Measurements from ENCODE around the gene FAP.

The FAP gene

DNA sequence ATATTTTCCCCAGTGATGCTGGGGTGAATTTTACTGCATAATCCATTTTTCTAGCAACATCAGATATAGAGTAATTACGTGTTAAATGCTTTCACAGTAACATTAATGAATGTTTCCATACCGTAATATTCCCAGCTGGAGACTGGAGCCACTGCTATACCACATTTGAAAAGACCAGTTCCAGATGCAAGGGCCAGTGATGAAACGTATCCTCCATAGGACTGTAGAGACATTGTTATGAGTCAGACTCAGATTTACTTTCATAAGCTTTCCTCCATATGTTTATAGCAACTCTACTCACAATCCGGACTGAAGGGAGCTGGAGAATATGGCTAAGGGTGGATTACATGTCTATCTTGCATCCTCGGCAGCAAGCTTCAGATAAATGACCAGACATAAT is 68.5 kb downstream of the FAP start:
- Histone ChIP-seq H3K4me1 (ENCODE audit: control insufficient read depth in 5 of 5, insufficient read depth in 5 of 5, low read length in 5 of 5) (peaks cover 0 to 3% (median 0%) of the 10 kb centered on the region in 5 donors), H3K9me3 (ENCODE audit: control insufficient read depth in 5 of 5, low read length in 5 of 5) (no peaks in the 10 kb centered on the region), H3K9ac (ENCODE audit: low read length in 5 of 5) (no peak overlapping the region), H3K4me3 (ENCODE audit: low read depth in 1 of 5, low read length in 5 of 5) (no peak overlapping the region), H3K27ac (ENCODE audit: low read depth, low read length) (no peak overlapping the region), H3K27me3 (ENCODE audit: control insufficient read depth in 5 of 5, insufficient read depth in 4 of 5, low read length in 5 of 5) (no peaks in the 10 kb centered on the region), H3K36me3 (ENCODE audit: control insufficient read depth in 5 of 5, insufficient read depth in 5 of 5, low read length in 5 of 5) (peaks cover 0 to 8% (median 0%) of the 10 kb centered on the region in 5 donors)

DNA sequence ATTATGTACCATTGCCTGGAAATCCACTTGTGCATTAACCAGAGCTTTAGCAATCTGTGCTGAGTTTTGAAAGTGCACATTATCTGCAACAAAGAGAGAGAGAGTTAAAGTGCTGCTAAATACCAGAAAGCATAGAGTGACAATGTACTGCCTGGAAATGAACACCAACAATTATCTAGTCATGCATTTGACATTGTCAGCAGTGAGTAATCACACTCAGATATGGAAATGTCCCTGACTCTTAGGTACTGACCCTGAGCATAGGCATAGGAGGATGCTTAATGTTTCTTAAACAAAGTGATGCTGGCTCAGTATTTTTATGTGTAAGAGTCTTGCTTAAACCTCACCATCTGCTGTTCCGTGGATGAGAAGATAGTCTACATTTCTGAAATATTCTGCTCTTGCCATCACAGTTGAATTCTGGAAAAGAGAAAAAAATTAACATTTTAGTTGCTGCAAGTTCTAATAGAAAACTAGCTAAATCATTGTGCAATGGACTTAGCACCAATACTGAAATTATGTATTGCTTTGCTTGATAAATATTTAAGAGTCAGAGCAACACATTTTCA is 70.4 kb downstream of the FAP start:
- no peak overlapping the region for H3K27ac ChIP-seq (ENCODE audit: low read depth, low read length)
- H3K27me3 ChIP-seq (ENCODE audit: control insufficient read depth in 5 of 5, insufficient read depth in 4 of 5, low read length in 5 of 5): no peaks in the 10 kb centered on the region
- peaks cover 0 to 8% (median 0%) of the 10 kb centered on the region in 5 donors for H3K36me3 ChIP-seq (ENCODE audit: control insufficient read depth in 5 of 5, insufficient read depth in 5 of 5, low read length in 5 of 5)
- H3K4me3 ChIP-seq (ENCODE audit: low read depth in 1 of 5, low read length in 5 of 5): no peak overlapping the region
- H3K9me3 ChIP-seq (ENCODE audit: control insufficient read depth in 5 of 5, low read length in 5 of 5): no peaks in the 10 kb centered on the region
- no peak overlapping the region for H3K9ac ChIP-seq (ENCODE audit: low read length in 5 of 5)
- H3K4me1 ChIP-seq (ENCODE audit: control insufficient read depth in 5 of 5, insufficient read depth in 5 of 5, low read length in 5 of 5): peaks cover 0 to 3% (median 0%) of the 10 kb centered on the region in 5 donors

DNA sequence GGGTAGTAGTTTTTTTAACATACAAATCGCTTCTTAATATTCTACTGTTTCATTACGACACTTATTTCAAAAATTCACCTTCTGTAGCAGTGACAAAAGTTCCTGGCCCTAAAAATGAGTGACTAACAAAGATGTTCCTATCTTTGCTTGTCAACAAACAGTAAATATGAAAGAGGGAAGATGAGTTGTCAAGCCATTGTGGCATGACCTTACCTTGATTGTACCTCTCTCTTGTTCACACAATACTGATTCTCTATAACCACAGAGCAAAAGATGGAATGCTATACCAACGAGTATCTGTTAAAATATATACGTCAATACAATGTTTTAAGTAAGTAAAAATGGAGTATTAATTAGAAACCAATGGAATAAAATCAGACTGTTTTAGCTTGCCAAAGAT is 76.5 kb downstream of the FAP start:
- Histone ChIP-seq H3K36me3 (ENCODE audit: control insufficient read depth in 5 of 5, insufficient read depth in 5 of 5, low read length in 5 of 5) (no peaks in the 10 kb centered on the region), H3K9me3 (ENCODE audit: control insufficient read depth in 5 of 5, low read length in 5 of 5) (no peaks in the 10 kb centered on the region), H3K9ac (ENCODE audit: low read length in 5 of 5) (no peak overlapping the region), H3K4me3 (ENCODE audit: low read depth in 1 of 5, low read length in 5 of 5) (no peak overlapping the region), H3K27ac (ENCODE audit: low read depth, low read length) (no peak overlapping the region), H3K4me1 (ENCODE audit: control insufficient read depth in 5 of 5, insufficient read depth in 5 of 5, low read length in 5 of 5) (no peaks in the 10 kb centered on the region), H3K27me3 (ENCODE audit: control insufficient read depth in 5 of 5, insufficient read depth in 4 of 5, low read length in 5 of 5) (peaks cover 0 to 3% (median 0%) of the 10 kb centered on the region in 5 donors)

DNA sequence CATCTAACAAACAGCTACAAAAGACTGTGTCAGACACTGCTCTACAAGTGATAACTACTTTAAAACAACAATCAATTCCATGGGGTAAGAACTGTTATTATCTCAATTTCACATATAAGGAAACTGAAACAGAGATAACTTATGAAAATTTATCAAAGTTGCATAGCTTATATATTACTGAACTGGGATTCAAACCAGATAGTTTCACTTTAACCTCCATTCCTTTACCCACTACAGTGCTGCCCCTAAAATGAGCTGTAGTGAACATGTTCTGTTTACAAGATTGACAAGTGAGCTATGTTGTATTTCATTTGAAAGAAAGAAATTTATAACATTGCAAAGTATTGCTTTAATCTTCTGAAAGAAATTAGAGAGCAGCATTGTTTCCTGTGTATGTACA is 77.1 kb downstream of the FAP start:
- Histone ChIP-seq H3K27me3 (ENCODE audit: control insufficient read depth in 5 of 5, insufficient read depth in 4 of 5, low read length in 5 of 5) (peaks cover 0 to 3% (median 0%) of the 10 kb centered on the region in 5 donors), H3K27ac (ENCODE audit: low read depth, low read length) (no peak overlapping the region), H3K9me3 (ENCODE audit: control insufficient read depth in 5 of 5, low read length in 5 of 5) (no peaks in the 10 kb centered on the region), H3K4me3 (ENCODE audit: low read depth in 1 of 5, low read length in 5 of 5) (no peak overlapping the region), H3K9ac (ENCODE audit: low read length in 5 of 5) (no peak overlapping the region), H3K4me1 (ENCODE audit: control insufficient read depth in 5 of 5, insufficient read depth in 5 of 5, low read length in 5 of 5) (no peaks in the 10 kb centered on the region), H3K36me3 (ENCODE audit: control insufficient read depth in 5 of 5, insufficient read depth in 5 of 5, low read length in 5 of 5) (no peaks in the 10 kb centered on the region)

DNA sequence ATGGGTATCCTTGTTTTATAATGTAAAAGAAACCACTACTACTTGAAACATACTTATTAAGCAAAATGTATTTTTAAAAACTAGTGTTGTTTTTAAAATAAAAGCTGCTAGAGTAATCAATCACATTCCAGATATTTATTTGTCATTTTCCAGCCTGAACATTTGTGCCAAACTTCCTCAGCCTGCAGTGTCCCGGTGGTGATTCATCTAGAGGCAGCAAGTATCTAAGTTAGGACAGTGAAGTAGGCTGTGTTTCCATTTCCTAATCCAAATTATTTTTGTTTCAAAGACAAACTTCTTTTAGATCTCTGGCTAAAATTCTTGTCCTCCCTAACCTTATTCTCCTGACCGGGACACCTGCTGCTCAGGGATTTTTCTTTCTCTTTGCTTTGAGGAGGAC is 78.4 kb downstream of the FAP start:
- Histone ChIP-seq H3K27ac (ENCODE audit: low read depth, low read length) (no peak overlapping the region), H3K36me3 (ENCODE audit: control insufficient read depth in 5 of 5, insufficient read depth in 5 of 5, low read length in 5 of 5) (no peaks in the 10 kb centered on the region), H3K27me3 (ENCODE audit: control insufficient read depth in 5 of 5, insufficient read depth in 4 of 5, low read length in 5 of 5) (peaks cover 0 to 3% (median 0%) of the 10 kb centered on the region in 5 donors), H3K4me1 (ENCODE audit: control insufficient read depth in 5 of 5, insufficient read depth in 5 of 5, low read length in 5 of 5) (no peaks in the 10 kb centered on the region), H3K9me3 (ENCODE audit: control insufficient read depth in 5 of 5, low read length in 5 of 5) (no peaks in the 10 kb centered on the region), H3K4me3 (ENCODE audit: low read depth in 1 of 5, low read length in 5 of 5) (no peak overlapping the region), H3K9ac (ENCODE audit: low read length in 5 of 5) (no peak overlapping the region)

DNA sequence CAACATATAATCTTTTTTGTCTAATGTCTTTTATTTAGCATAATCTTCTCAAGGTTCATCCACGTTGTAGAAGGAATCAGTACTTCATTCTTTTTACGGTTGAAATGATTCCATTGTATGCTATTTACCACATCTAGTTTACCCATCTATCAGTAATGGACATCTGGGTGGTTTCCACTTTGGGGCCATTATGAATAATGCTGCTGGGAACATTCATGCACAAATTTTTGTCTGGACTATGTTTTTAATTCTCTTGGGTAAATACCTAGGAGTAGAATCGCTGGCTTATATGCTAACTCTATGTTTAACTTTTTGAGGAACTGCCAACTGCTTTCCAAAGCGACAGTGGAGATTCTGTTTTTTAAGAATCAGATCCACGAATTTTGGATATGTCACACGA is 83.8 kb downstream of the FAP start:
- no peak overlapping the region for H3K27ac ChIP-seq (ENCODE audit: low read depth, low read length)
- peaks cover 0 to 7% (median 0%) of the 10 kb centered on the region in 5 donors for H3K4me1 ChIP-seq (ENCODE audit: control insufficient read depth in 5 of 5, insufficient read depth in 5 of 5, low read length in 5 of 5)
- no peak overlapping the region for H3K4me3 ChIP-seq (ENCODE audit: low read depth in 1 of 5, low read length in 5 of 5)
- no peaks in the 10 kb centered on the region for H3K9me3 ChIP-seq (ENCODE audit: control insufficient read depth in 5 of 5, low read length in 5 of 5)
- H3K9ac ChIP-seq (ENCODE audit: low read length in 5 of 5): no peak overlapping the region
- H3K27me3 ChIP-seq (ENCODE audit: control insufficient read depth in 5 of 5, insufficient read depth in 4 of 5, low read length in 5 of 5): peaks cover 0 to 3% (median 0%) of the 10 kb centered on the region in 5 donors
- no peaks in the 10 kb centered on the region for H3K36me3 ChIP-seq (ENCODE audit: control insufficient read depth in 5 of 5, insufficient read depth in 5 of 5, low read length in 5 of 5)

DNA sequence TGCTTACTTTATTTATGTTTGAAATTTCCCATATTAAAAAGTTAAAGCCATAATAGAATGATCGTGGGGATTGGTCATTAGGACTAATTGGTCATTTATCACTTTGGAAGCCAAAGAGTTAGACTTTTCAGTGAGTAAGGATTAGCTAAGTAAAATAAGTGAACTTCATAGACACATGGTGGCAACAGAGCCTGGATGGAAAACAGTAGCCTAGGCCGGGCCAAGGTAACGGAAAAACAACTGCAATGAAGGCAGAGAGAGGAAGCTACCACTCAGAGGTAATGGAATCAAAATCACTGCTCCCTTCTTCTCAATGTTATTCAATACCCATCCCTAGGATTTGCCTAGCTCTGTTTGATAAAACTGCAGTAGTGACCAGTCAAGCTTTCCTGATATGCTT is 87.1 kb downstream of the FAP start:
- no peak overlapping the region for H3K27ac ChIP-seq (ENCODE audit: low read depth, low read length)
- H3K27me3 ChIP-seq (ENCODE audit: control insufficient read depth in 5 of 5, insufficient read depth in 4 of 5, low read length in 5 of 5): no peaks in the 10 kb centered on the region
- H3K9ac ChIP-seq (ENCODE audit: low read length in 5 of 5): no peak overlapping the region
- H3K36me3 ChIP-seq (ENCODE audit: control insufficient read depth in 5 of 5, insufficient read depth in 5 of 5, low read length in 5 of 5): no peaks in the 10 kb centered on the region
- H3K4me3 ChIP-seq (ENCODE audit: low read depth in 1 of 5, low read length in 5 of 5): no peak overlapping the region
- no peaks in the 10 kb centered on the region for H3K9me3 ChIP-seq (ENCODE audit: control insufficient read depth in 5 of 5, low read length in 5 of 5)
- peaks cover 0 to 7% (median 0%) of the 10 kb centered on the region in 5 donors for H3K4me1 ChIP-seq (ENCODE audit: control insufficient read depth in 5 of 5, insufficient read depth in 5 of 5, low read length in 5 of 5)

DNA sequence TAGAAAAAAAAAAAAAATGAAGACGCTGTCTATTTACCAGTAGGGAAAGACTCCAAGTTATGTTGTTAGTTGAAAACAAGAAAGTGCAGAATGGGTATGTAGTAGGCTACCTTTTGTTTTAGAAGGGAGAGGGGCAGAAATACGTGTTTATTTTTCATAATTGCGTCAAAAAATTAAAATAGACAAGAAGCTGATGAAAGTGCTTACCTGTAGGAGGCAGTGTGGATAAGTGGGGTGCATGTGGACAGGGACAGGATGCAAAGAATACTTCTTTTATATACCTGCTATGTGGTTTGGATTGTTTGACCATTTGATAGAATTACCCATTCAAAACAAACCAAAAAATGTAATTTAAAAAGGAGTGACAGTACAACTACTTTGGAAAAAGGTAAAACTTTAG is 88.2 kb downstream of the FAP start:
- H3K36me3 ChIP-seq (ENCODE audit: control insufficient read depth in 5 of 5, insufficient read depth in 5 of 5, low read length in 5 of 5): no peaks in the 10 kb centered on the region
- H3K27me3 ChIP-seq (ENCODE audit: control insufficient read depth in 5 of 5, insufficient read depth in 4 of 5, low read length in 5 of 5): no peaks in the 10 kb centered on the region

DNA sequence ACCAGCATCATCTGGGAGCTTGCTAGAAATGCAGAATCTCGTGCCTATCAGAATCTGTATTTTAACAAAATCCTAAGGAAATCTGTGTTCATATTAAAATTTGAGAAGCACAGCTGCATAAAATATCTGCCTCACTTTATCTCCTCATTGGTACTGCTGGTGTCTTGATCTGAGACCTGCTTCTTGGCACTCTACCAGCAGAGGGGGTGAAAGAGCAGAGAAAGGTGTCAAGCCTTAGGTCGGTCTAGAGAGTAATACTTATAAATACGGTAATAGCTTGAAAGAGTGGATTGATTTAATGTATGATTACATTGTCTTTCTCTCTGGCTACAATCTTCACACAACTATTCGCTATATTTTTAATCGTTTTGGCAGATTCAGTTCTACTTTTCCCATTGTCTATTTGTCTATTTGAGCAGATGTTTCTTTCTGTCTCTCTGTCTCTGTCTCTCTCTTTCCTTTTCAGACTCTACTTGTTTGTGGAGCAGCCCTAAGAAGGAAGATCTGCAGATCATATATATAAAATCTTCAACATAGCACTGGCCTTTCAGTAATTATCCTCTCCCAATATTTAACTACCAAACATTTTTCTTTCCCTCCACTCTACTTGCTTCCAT is 89.5 kb downstream of the FAP start:
- no peak overlapping the region for H3K4me3 ChIP-seq (ENCODE audit: low read depth in 1 of 5, low read length in 5 of 5)
- H3K9me3 ChIP-seq (ENCODE audit: control insufficient read depth in 5 of 5, low read length in 5 of 5): no peaks in the 10 kb centered on the region
- no peak overlapping the region for H3K9ac ChIP-seq (ENCODE audit: low read length in 5 of 5)
- H3K36me3 ChIP-seq (ENCODE audit: control insufficient read depth in 5 of 5, insufficient read depth in 5 of 5, low read length in 5 of 5): no peaks in the 10 kb centered on the region
- H3K27ac ChIP-seq (ENCODE audit: low read depth, low read length): no peak overlapping the region
- H3K4me1 ChIP-seq (ENCODE audit: control insufficient read depth in 5 of 5, insufficient read depth in 5 of 5, low read length in 5 of 5): peaks cover 0 to 7% (median 0%) of the 10 kb centered on the region in 5 donors
- no peaks in the 10 kb centered on the region for H3K27me3 ChIP-seq (ENCODE audit: control insufficient read depth in 5 of 5, insufficient read depth in 4 of 5, low read length in 5 of 5)

More for the DNA sequence above, 88.2 kb downstream of the FAP start:
- peaks cover 0 to 7% (median 0%) of the 10 kb centered on the region in 5 donors for H3K4me1 ChIP-seq (ENCODE audit: control insufficient read depth in 5 of 5, insufficient read depth in 5 of 5, low read length in 5 of 5)
- H3K9ac ChIP-seq (ENCODE audit: low read length in 5 of 5): no peak overlapping the region
- no peak overlapping the region for H3K27ac ChIP-seq (ENCODE audit: low read depth, low read length)
- H3K4me3 ChIP-seq (ENCODE audit: low read depth in 1 of 5, low read length in 5 of 5): no peak overlapping the region
- no peaks in the 10 kb centered on the region for H3K9me3 ChIP-seq (ENCODE audit: control insufficient read depth in 5 of 5, low read length in 5 of 5)

DNA sequence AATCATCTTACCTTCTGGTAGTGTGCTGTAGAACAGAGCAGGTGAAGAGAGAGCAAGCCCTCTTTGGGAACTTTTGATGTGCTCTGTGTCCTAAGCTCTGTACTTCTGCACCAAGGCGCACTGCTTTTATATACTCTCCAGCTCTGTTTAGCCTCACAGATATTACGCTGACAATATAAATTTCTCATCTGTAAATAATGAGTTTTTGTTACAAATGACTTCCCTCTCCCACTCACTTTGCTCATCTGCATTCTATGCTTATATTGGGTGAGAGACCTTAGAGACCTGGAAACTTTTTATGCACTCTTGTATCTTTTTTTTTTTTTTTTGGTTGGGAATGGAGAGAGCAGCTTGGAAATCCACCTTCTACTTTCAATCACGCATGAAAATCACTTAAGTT is 91.1 kb downstream of the FAP start, which contains the start of gene GCG:
Gene GCG (minus strand): TSS at position 101 of the 400 bp plus-strand sequence. CDS start 3,069 bp downstream, outside the sequence.
- no peak within 1 kb of the TSS for H3K27ac ChIP-seq (ENCODE audit: low read depth, low read length)
- peaks cover 0 to 7% (median 0%) of the 10 kb centered on the region in 5 donors for H3K4me1 ChIP-seq (ENCODE audit: control insufficient read depth in 5 of 5, insufficient read depth in 5 of 5, low read length in 5 of 5)
- no peaks in the 10 kb centered on the region for H3K36me3 ChIP-seq (ENCODE audit: control insufficient read depth in 5 of 5, insufficient read depth in 5 of 5, low read length in 5 of 5)
- no peak within 1 kb of the TSS for H3K4me3 ChIP-seq (ENCODE audit: low read depth in 1 of 5, low read length in 5 of 5)
- no peak within 1 kb of the TSS for H3K9ac ChIP-seq (ENCODE audit: low read length in 5 of 5)
- no peaks in the 10 kb centered on the region for H3K9me3 ChIP-seq (ENCODE audit: control insufficient read depth in 5 of 5, low read length in 5 of 5)
- H3K27me3 ChIP-seq (ENCODE audit: control insufficient read depth in 5 of 5, insufficient read depth in 4 of 5, low read length in 5 of 5): no peaks in the 10 kb centered on the region
